ENCODE data around the gene SPRYD3. TPM values are rescaled to one million over a fixed set of nuclear protein-coding genes. Genes with fewer than 3 reads are reported as not detected.
A peak's percentile ranks its signal among the peaks of the same experiment; 100 is the strongest.

Gene SPRYD3
- total RNA-seq, 1 experiment from 2014 or later: 18.5 TPM

DNA sequence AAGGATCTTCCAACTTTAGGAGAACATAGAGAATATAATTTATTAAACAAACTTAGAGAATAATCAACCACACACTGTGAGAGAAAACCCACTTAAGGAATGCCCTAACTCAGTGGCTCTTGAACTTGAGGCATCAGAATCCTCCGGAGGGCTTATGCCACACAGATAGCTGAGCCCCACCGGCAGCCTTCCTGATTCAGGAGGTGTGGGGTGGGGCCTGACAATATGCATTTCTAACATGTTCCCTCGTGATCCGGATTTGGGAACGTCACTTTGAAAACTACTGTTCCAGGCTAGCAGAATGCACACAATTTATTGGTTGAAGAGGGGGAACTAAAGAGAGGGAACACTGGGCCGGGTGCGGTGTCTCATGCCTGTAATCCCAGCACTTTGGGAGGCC, 22.1 kb upstream of the SPRYD3 start:
- POLR2A ChIA-PET (ENCODE audit: unreplicated experiment): interaction anchor here (0.6 kb wide), 1 partner anchor 53 kb away, joined by 4 read pairs; no protein-coding TSS in a partner anchor
- intact Hi-C loops (cut with micrococcal nuclease): no loop called here
- H4K20me1 ChIP-seq (ENCODE audit: low read length): no peaks in the 10 kb centered on the region
- no peak overlapping the region for H3K4me3 ChIP-seq (ENCODE audit: low read length)
- H3K27ac ChIP-seq (ENCODE audit: low read length): no peak overlapping the region
- H3K27me3 ChIP-seq (ENCODE audit: low read length): no peaks in the 10 kb centered on the region
- 0 out of 2 replicates have a peak, but pooled peaks cover 3% of the 10 kb centered on the region for H3K36me3 ChIP-seq (ENCODE audit: low read depth, low read length)
- CTCF ChIA-PET: no interaction called here
- no TSS peak for BruUV-seq (replicated peaks)
- no peak overlapping the region for H3K4me2 ChIP-seq (ENCODE audit: low read length)
- no peak for DNase-seq
- H3F3A ChIP-seq (ENCODE audit: low read length, unreplicated experiment): peaks cover 3% of the 10 kb centered on the region
- TF ChIP-seq EZH2phosphoT487 (IDR thresholded peaks at IDR 0.05; ENCODE audit: borderline replicate concordance, low read length): no peak
- TF ChIP-seq, protein P1, sequence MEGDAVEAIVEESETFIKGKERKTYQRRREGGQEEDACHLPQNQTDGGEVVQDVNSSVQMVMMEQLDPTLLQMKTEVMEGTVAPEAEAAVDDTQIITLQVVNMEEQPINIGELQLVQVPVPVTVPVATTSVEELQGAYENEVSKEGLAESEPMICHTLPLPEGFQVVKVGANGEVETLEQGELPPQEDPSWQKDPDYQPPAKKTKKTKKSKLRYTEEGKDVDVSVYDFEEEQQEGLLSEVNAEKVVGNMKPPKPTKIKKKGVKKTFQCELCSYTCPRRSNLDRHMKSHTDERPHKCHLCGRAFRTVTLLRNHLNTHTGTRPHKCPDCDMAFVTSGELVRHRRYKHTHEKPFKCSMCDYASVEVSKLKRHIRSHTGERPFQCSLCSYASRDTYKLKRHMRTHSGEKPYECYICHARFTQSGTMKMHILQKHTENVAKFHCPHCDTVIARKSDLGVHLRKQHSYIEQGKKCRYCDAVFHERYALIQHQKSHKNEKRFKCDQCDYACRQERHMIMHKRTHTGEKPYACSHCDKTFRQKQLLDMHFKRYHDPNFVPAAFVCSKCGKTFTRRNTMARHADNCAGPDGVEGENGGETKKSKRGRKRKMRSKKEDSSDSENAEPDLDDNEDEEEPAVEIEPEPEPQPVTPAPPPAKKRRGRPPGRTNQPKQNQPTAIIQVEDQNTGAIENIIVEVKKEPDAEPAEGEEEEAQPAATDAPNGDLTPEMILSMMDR (conservative IDR thresholded peaks at IDR 0.05; ENCODE audit: low read depth, low read length): no peak
- no peak for TF ChIP-seq EZH2 (IDR thresholded peaks at IDR 0.05; ENCODE audit: low read length, unreplicated experiment)
- no peak for ATAC-seq
- 0 out of 2 replicates have a peak, but pooled peaks cover 4% of the 10 kb centered on the region for H3K79me2 ChIP-seq (ENCODE audit: low read length)
- H3K4me1 ChIP-seq (ENCODE audit: insufficient read depth, low read length): peaks cover 31% of the 10 kb centered on the region
- no peak overlapping the region for H2AFZ ChIP-seq (ENCODE audit: low read length)
- H3K9ac ChIP-seq (ENCODE audit: low read length): no peak overlapping the region
- no peaks in the 10 kb centered on the region for H3K9me2 ChIP-seq (replicated peaks; ENCODE audit: low read length)
- no peaks in the 10 kb centered on the region for H3K9me3 ChIP-seq (ENCODE audit: low read length)

DNA sequence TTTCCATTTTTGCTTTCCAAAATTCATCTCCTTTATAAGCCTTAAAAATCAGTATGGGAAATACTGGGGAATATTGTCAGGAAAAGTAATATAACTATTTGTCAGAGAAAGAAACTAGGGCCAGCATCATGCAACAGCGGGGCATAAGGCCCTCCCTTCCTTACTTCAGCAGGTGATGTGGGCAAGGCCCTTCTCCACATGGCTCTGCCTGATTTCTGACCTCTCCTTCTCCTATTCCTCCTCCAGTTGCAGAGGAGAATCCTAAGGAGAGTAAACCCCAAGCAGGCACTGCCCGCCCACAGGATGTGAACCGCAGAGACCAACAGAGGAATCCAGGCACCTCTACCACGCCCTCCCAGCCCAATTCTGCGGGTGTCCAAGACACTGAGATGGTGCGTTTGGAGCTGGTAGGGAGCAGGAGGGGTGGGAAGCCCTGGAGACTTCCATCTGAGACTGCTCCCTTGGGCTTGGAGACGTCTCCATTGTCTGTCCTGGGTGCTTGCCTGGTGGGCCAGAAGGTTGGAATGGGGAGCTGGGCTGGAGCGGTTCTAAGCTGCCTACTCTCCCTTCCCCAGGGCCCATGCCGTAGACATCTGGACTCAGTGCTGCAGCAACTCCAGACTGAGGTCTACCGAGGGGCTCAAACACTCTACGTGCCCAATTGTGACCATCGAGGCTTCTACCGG, 21.4 kb upstream of the SPRYD3 start:
- Histone ChIP-seq H3F3A (ENCODE audit: low read length, unreplicated experiment) (peaks cover 3% of the 10 kb centered on the region), H4K20me1 (ENCODE audit: low read length) (no peaks in the 10 kb centered on the region), H3K4me3 (ENCODE audit: low read length) (no peak overlapping the region), H3K27me3 (ENCODE audit: low read length) (no peaks in the 10 kb centered on the region), H3K27ac (ENCODE audit: low read length) (no peak overlapping the region), H3K9me3 (ENCODE audit: low read length) (no peaks in the 10 kb centered on the region), H3K4me2 (ENCODE audit: low read length) (no peak overlapping the region), H3K9me2 (replicated peaks; ENCODE audit: low read length) (no peaks in the 10 kb centered on the region), H2AFZ (ENCODE audit: low read length) (no peak overlapping the region), H3K79me2 (ENCODE audit: low read length) (0 out of 2 replicates have a peak, but pooled peaks cover 4% of the 10 kb centered on the region), H3K36me3 (ENCODE audit: low read depth, low read length) (0 out of 2 replicates have a peak, but pooled peaks cover 3% of the 10 kb centered on the region), H3K4me1 (ENCODE audit: insufficient read depth, low read length) (peaks cover 35% of the 10 kb centered on the region), H3K9ac (ENCODE audit: low read length) (no peak overlapping the region)
- no peak for ATAC-seq
- intact Hi-C loops (cut with micrococcal nuclease): no loop called here
- CTCF ChIA-PET: interaction anchor here (2.5 kb wide), 1 partner anchor 34 kb away, joined by 37 read pairs; no protein-coding TSS in a partner anchor
- no TSS peak for BruUV-seq (replicated peaks)
- TF ChIP-seq, protein P1 (conservative IDR thresholded peaks at IDR 0.05; ENCODE audit: low read depth, low read length): no peak
- no peak for TF ChIP-seq EZH2phosphoT487 (IDR thresholded peaks at IDR 0.05; ENCODE audit: borderline replicate concordance, low read length)
- TF ChIP-seq EZH2 (IDR thresholded peaks at IDR 0.05; ENCODE audit: low read length, unreplicated experiment): no peak
- DNase-seq: peak; percentile 9
- POLR2A ChIA-PET (ENCODE audit: unreplicated experiment): interaction anchor here (0.6 kb wide), 1 partner anchor 52 kb away, joined by 4 read pairs; no protein-coding TSS in a partner anchor

All from PC-3 (cell line).